PFSK-1 (cell line): ENCODE results near the gene STPG2.

ENCODE experiments used
- FOXP2 ChIP-seq: optimal IDR thresholded peaks from 2 replicates; pipeline ENCODE3; 2011; ENCODE audit warnings: borderline replicate concordance, control low read depth, inconsistent platforms; ENCODE audit not compliant: insufficient read depth; ENCODE audit errors: extremely low read length, extremely low read depth
- POLR2AphosphoS5 ChIP-seq: IDR thresholded peaks from 2 replicates; pipeline ENCODE4 v1.6.1; 2012; ENCODE audit warnings: low read depth, mild to moderate bottlenecking, control low read depth, low read length, moderate library complexity
- SIN3A ChIP-seq: IDR thresholded peaks from 2 replicates; pipeline ENCODE4 v1.6.1; 2012; ENCODE audit warnings: mild to moderate bottlenecking, low read length, moderate library complexity, borderline replicate concordance; ENCODE audit not compliant: insufficient read depth
- TAF1 ChIP-seq: IDR thresholded peaks from 2 replicates; pipeline ENCODE4 v1.6.1; 2012; ENCODE audit warnings: low read length, control low read depth, borderline replicate concordance; ENCODE audit not compliant: insufficient read depth
- TF ChIP-seq, protein P1 (sequence below), 2 experiments: IDR thresholded peaks; 2 replicates each; pipeline versions ENCODE4 v1.6.1 to v1.8.0; 2011 to 2012; ENCODE audit warnings: low read depth in 2 of 2, low read length in 2 of 2, control low read depth in 1 of 2, inconsistent platforms in 1 of 2, mild to moderate bottlenecking in 1 of 2, moderate library complexity in 1 of 2; ENCODE audit not compliant: insufficient read depth in 1 of 2

The STPG2 gene

GRCh38 chr4:97643179-97643578 lies 500.1 kb downstream of the STPG2 start:
- TF ChIP-seq FOXP2: no peak
- TF ChIP-seq SIN3A: no peak
- no peak for TF ChIP-seq POLR2AphosphoS5
- TF ChIP-seq TAF1: no peak

DNA sequence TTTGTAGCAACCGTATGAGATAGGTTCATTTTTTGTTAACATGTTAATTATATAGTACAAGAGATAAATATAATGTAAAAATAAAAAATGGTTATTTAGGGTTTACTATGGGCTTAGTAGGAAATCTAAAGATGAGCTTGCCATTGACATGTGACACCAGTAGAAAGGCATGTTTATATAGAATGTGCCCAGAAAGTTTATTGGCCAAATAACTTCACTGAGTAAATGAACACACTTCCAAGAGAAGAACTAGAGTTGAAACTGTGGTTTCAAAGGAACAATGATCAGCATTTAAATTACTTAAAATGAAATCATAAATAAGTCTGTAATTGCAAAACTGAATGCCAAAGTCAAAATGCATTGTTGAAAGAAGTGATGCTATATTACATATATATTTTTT lies 503.3 kb downstream of the STPG2 start:
- TF ChIP-seq TAF1 (no peak), SIN3A (no peak), POLR2AphosphoS5 (no peak), FOXP2 (no peak)
- TF ChIP-seq, protein P1, sequence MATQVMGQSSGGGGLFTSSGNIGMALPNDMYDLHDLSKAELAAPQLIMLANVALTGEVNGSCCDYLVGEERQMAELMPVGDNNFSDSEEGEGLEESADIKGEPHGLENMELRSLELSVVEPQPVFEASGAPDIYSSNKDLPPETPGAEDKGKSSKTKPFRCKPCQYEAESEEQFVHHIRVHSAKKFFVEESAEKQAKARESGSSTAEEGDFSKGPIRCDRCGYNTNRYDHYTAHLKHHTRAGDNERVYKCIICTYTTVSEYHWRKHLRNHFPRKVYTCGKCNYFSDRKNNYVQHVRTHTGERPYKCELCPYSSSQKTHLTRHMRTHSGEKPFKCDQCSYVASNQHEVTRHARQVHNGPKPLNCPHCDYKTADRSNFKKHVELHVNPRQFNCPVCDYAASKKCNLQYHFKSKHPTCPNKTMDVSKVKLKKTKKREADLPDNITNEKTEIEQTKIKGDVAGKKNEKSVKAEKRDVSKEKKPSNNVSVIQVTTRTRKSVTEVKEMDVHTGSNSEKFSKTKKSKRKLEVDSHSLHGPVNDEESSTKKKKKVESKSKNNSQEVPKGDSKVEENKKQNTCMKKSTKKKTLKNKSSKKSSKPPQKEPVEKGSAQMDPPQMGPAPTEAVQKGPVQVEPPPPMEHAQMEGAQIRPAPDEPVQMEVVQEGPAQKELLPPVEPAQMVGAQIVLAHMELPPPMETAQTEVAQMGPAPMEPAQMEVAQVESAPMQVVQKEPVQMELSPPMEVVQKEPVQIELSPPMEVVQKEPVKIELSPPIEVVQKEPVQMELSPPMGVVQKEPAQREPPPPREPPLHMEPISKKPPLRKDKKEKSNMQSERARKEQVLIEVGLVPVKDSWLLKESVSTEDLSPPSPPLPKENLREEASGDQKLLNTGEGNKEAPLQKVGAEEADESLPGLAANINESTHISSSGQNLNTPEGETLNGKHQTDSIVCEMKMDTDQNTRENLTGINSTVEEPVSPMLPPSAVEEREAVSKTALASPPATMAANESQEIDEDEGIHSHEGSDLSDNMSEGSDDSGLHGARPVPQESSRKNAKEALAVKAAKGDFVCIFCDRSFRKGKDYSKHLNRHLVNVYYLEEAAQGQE (IDR thresholded peaks at IDR 0.05; ENCODE audit: insufficient read depth in 1 of 2, low read depth in 2 of 2, low read length in 2 of 2): no peak

DNA sequence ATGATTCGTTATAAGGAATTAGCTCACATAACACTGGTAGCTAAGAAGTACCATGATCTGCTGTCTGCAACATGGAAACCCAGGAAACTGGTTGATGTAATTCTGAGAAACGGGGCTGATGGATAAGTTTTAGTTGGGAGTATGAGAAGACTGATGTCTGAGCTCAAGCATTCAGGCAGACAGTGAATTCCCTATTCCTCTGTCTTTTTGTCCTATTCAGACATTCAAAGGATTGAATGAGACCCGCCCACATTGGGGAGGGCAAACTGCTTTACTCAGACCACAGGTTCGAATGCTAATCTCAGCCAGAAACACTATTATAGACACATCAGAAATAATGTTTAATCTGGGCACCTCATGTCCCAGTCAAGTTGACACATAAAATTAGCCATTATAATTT lies 515.5 kb downstream of the STPG2 start:
- TF ChIP-seq TAF1: no peak
- no peak for TF ChIP-seq FOXP2
- TF ChIP-seq SIN3A: no peak
- TF ChIP-seq, protein P1 (IDR thresholded peaks at IDR 0.05; ENCODE audit: insufficient read depth in 1 of 2, low read depth in 2 of 2, low read length in 2 of 2): no peak
- TF ChIP-seq POLR2AphosphoS5: no peak

DNA sequence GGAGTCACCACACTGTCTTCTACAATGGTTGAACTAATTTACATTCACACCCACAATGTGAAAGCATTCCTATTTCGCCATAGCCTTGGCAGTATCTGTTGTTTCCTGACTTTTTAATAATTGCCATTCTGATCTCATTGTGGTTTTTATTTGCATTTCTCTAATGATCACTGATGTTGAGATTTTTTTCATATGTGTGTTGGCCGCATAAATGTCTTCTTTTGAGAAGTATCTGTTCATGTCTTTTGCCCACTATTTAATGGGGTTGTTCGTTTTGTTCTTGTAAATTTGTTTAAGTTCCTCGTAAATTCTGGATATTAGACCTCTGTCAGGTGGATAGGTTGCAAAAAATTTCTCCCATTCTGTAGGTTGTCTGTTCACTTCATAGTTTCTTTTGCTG lies 519.1 kb downstream of the STPG2 start:
- TF ChIP-seq, protein P1 (IDR thresholded peaks at IDR 0.05; ENCODE audit: insufficient read depth in 1 of 2, low read depth in 2 of 2, low read length in 2 of 2): no peak
- TF ChIP-seq TAF1 (no peak), SIN3A (no peak), FOXP2 (no peak), POLR2AphosphoS5 (no peak)

- TF ChIP-seq SIN3A (no peak), FOXP2 (no peak), TAF1 (no peak)
- TF ChIP-seq, protein P1 (IDR thresholded peaks at IDR 0.05; ENCODE audit: insufficient read depth in 1 of 2, low read depth in 2 of 2, low read length in 2 of 2): no peak
Observed at GRCh38 chr4:97605932-97606331, 537.3 kb downstream of the STPG2 start.
